GM18505 (cell line): ENCODE measurements around the gene LIN7C.
"Not testable (repeated sequence)": the region's sequence is repeated elsewhere in the genome, so short reads cannot be mapped to it uniquely, and the experiment has no call there.

ENCODE experiments used
- ATAC-seq: cut with Tn5 transposase; IDR thresholded peaks from one replicate; pipeline ENCODE4 v1.9.1; 2021; ENCODE audit not compliant: unreplicated experiment
- POLR2A ChIP-seq: IDR thresholded peaks from 4 replicates; pipeline ENCODE4 v1.6.1; 2011; ENCODE audit warnings: borderline replicate concordance; ENCODE audit not compliant: insufficient read depth, insufficient read length; ENCODE audit errors: extremely low read depth

The LIN7C gene

DNA sequence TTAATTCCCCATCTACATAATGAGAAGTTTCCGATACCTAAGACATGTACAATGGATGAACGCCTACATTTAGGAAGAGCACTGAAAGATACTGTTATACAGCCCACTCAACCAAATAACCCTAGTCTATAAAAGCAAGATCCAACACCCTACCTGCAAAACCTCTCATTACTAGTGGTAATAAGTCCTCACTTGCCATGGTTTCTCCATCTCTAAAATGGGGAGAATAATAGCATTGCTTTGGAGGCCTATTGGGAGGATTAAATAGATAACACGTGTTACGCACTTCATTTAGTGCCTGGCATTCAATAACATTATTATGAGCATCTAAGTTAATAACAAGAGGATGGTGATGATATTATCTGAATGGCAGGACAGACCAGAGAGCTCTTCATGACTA, 50.9 kb downstream of the LIN7C start:
- TF ChIP-seq POLR2A: no peak
- ATAC-seq: no peak

GRCh38 chr11:27453701-27454100, 52.9 kb downstream of the LIN7C start:
- no peak for TF ChIP-seq POLR2A
- ATAC-seq: no peak

GRCh38 chr11:27452147-27452546, 54.4 kb downstream of the LIN7C start:
- no peak for ATAC-seq
- TF ChIP-seq POLR2A: no peak

GRCh38 chr11:27451244-27451965, 55.2 kb downstream of the LIN7C start:
- TF ChIP-seq POLR2A: no peak
- ATAC-seq: no peak

DNA sequence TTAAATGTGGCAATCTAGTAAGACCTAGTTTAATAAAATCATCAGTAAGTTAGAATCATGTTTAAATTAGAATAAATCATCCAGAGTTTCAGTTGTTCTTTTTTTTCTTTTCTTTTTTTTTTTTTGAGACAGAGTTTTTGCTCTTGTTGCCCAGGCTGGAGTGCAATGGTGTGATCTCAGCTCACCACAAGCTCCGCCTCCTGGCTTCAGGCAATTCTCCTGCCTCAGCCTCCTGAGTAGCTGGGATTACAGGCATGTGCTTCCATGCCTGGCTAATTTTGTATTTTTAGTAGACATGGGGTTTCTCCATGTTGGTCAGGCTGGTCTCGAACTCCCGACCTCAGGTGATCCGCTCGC, 58.4 kb downstream of the LIN7C start:
- not testable (repeated sequence) for ATAC-seq

DNA sequence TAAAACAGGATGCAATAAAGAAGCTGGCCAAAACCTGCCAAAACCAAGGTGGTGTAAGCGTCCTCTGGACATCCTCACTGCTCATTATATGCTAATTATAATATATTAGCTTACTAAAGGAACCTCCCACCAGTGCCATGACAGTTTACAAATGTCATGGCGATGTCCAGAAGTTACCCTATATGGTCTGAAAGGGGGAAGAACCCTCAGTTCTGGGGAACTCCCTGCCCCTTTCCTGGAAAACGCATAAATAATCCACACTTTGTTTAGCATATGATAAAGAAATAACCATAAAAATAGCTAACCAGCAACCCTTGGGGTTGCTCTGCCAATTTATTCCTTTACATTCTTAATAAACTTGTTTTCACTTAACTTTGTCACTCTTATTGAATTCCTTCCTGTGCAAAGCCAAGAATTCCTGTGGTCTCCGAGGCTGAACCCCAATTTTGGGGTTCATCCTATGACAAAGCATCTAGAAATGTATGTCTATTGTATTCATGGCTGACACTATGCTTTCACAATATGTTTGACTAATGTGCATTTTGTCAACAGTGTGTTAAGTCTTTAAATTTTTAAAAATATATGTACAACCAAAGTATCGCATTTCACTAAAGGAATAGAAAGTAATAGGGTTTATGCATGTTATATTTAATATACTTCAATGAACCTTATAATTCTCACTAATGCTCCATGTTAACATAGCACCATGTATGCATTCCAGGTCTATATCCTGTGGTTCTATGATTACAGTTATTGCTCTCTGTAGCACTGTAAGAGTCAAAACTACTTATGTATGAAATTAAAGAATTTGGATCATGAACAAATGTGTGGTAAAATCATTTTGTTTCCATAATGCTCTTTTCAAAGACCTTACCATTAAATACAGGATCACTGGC, 59.0 kb downstream of the LIN7C start:
- TF ChIP-seq POLR2A: no peak

GRCh38 chr11:27445625-27446024, 60.9 kb downstream of the LIN7C start:
- no peak for TF ChIP-seq POLR2A
- ATAC-seq: no peak

More for the DNA sequence above, 59.0 kb downstream of the LIN7C start:
- ATAC-seq: no peak

DNA sequence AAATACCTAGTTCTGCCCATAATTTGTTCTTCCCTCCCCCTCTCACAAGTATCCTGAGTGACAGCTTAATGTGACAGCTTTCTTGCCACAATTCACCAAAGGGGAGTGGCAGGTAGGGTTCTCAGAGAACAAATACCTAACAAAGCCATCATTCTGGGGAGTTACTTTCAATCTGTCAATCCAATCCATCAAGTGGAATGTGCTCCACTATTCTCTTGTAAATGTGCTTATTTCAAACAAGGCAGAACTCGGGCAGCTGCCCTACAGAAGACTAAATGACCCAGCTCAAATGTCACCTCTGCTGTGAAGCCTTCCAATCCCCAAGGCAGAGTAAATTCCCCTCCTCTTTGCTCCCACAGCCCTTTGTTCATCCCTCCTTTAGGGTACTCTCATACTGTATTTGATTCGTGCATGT, 61.8 kb downstream of the LIN7C start:
- TF ChIP-seq POLR2A: no peak
- ATAC-seq: no peak
